ENCODE results near the gene PTGDR2.

PTGDR2 gene

GRCh38 chr11:60855726-60856633 is at the start of gene PTGDR2:
PTGDR2 (minus strand) TSS chr11:60855950; CDS start chr11:60853722, 2,228 bp downstream.
- no peak for DNase-seq (ENCODE audit: low read depth)

GRCh38 chr11:60905047-60905446 is 49.3 kb upstream of the PTGDR2 start:
- no peak for DNase-seq (ENCODE audit: low read depth)

GRCh38 chr11:60902625-60903024 is 46.9 kb upstream of the PTGDR2 start:
- no peak for DNase-seq (ENCODE audit: low read depth)

- DNase-seq (ENCODE audit: low read depth) = no peak
Observed at GRCh38 chr11:60900673-60901404, 45.1 kb upstream of the PTGDR2 start.

GRCh38 chr11:60899977-60900376 is 44.2 kb upstream of the PTGDR2 start:
- DNase-seq (ENCODE audit: low read depth) = no peak

- no peak for DNase-seq (ENCODE audit: low read depth)
Observed at GRCh38 chr11:60899046-60899936, 43.5 kb upstream of the PTGDR2 start.

- no peak for DNase-seq (ENCODE audit: low read depth)
Observed at GRCh38 chr11:60897496-60897895, 41.7 kb upstream of the PTGDR2 start.

- DNase-seq (ENCODE audit: low read depth) = no peak
Observed at GRCh38 chr11:60895687-60896086, 39.9 kb upstream of the PTGDR2 start.

- DNase-seq (ENCODE audit: low read depth) = no peak
Observed at GRCh38 chr11:60891103-60891741, 35.5 kb upstream of the PTGDR2 start.

GRCh38 chr11:60890696-60891095 is 34.9 kb upstream of the PTGDR2 start:
- DNase-seq (ENCODE audit: low read depth) = no peak

GRCh38 chr11:60889869-60890311 is 34.1 kb upstream of the PTGDR2 start:
- no peak for DNase-seq (ENCODE audit: low read depth)

- no peak for DNase-seq (ENCODE audit: low read depth)
Observed at GRCh38 chr11:60887556-60887955, 31.8 kb upstream of the PTGDR2 start.

GRCh38 chr11:60880643-60881282 is 25.0 kb upstream of the PTGDR2 start:
- no peak for DNase-seq (ENCODE audit: low read depth)

- DNase-seq (ENCODE audit: low read depth) = no peak
Observed at GRCh38 chr11:60879971-60880588, 24.3 kb upstream of the PTGDR2 start.

- no peak for DNase-seq (ENCODE audit: low read depth)
Observed at GRCh38 chr11:60879104-60879503, 23.4 kb upstream of the PTGDR2 start.

- no peak for DNase-seq (ENCODE audit: low read depth)
Observed at GRCh38 chr11:60878245-60879101, 22.7 kb upstream of the PTGDR2 start.

GRCh38 chr11:60876168-60876485 is 20.4 kb upstream of the PTGDR2 start:
- no peak for DNase-seq (ENCODE audit: low read depth)

GRCh38 chr11:60875366-60876167 is 19.8 kb upstream of the PTGDR2 start:
- DNase-seq (ENCODE audit: low read depth) = no peak

Measured in activated T-cell treated with anti-CD3 and anti-CD28 coated beads for 24 hours (primary cell).